IPS-NIHi7 (cell line): Measurements from ENCODE around the gene KCNMA1.

Experiments
- DNase-seq: peaks from one replicate; pipeline ENCODE4 v3.0.0; 2012; ENCODE audit warnings: mixed read lengths; ENCODE audit errors: extremely low spot score

The KCNMA1 gene

DNA sequence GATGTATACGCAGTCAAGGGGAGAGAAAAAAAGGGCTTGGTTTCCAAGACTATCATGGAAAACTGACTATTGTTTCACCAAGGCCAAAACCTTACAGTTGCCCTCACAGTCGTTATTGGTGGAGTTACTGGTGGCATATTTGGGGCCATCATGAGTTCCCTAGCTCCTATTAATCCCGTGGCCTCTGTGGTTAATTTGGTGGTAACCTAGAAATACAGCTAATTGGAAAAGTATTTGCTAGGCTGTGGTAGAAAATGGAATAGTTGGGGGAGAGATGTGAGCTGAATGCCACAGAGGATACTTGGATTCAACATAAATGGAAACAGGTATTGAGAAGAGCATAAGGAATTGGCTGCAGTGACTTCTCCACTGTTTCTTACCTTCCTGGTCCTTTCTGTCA, 450.7 kb downstream of the KCNMA1 start:
- DNase-seq: no peak

DNA sequence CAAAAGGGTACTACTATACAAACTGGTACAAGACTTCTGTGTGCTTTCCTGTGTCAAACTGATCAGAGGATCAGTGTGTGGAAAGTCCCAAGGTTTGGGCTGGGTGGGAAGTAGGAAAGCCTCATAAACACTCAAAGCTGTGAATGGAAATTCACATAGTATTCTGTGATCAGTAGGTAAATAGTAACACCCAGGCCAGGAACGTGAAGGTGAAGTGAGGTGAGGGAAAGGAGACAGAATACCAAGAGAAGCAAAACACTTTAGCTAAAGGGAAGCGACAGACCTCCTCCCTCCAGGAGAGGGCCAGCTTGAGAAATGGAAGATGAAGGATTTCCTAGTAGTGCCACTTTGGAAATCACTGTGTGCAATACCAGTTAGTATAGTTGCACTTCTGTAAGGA, 451.9 kb downstream of the KCNMA1 start:
- no peak for DNase-seq

DNA sequence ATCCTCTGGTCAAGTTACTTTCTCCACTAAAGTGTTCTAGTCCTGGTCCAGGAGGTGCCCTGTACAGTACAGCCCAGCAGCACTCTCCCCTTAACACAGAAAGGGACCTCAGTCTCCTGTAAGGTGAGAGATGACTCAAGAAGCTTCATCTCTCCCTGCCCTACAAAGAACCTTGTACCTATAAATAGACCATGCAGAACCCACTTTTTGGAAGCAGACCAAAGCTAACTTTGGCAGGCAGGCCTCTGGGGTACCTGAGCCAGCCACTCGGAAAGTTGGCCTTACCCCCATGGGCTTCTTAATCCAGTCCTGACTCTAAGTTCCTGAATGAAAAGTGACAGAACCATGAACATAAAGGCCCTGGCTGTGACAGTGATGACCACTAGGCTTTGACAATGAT, 454.8 kb downstream of the KCNMA1 start:
- DNase-seq: no peak

DNA sequence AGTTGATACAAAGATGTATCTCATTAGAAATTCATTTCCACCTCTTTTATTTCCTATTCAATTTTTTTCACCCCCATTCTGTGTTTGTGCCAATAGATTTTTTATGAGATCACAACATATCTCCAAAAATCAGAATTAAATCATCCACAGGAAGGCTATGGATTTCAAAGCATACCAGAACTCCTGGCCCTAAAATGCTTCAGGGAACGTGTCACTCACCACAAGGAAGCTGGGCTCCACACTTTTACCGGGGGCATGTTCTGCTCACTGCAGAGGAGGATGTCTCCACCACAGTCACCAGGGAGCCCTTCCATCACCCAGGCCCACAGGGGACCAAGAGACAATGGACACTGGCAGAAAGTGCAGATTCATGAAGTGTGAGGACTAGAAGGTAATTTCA, 456.8 kb downstream of the KCNMA1 start:
- DNase-seq: no peak

DNA sequence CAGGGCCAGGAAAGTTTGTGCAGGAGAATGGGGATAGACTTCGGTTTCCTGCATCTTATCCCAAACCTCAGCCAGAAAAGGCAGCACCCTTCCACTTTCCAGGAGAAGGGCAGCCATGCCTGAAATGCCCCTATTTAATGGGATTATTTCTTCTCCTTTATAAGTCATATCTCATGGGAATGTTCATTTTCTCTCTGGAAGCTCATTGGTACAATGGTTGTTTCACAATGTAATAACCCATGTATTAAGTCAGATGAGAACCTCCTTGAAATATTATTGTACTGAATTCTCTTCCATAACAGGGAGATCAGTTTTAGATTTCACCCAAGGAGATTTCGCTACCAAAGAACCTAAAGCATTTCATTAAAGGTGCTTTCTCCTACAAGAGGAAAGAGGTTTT, 457.5 kb downstream of the KCNMA1 start:
- no peak for DNase-seq

DNA sequence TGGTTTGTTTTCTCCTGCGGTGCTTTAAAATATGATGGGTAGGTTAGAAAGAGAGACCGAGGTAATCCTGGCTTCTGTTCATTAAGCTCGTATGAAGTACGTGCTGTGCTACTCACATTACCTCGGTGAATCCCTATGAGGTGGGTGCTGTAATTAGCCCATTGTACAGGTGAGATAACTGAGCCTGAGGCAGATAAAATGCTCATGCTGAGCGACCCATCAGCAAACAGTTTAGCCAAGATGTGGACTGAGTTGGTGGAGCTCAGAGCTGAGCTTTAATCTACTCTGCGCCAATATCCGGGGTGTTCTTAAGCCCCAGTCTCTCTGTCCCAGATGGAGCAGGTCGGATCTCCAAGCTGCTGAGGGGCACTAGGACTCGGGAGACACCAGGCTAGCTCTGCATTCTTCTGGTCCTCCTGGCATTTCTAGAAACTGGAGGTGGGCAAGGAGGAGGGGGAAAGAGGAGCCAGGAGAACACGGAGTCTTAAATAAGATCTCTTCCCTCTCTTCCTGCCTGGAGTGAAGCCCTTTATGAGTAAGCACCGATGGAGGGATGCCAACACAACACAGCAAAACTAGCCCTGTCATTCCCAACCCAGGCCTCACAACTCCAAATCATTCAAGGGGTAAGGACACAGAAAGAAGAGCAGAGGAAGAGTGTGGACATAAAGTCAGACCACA, 458.5 kb downstream of the KCNMA1 start:
- DNase-seq: peak; percentile 53

DNA sequence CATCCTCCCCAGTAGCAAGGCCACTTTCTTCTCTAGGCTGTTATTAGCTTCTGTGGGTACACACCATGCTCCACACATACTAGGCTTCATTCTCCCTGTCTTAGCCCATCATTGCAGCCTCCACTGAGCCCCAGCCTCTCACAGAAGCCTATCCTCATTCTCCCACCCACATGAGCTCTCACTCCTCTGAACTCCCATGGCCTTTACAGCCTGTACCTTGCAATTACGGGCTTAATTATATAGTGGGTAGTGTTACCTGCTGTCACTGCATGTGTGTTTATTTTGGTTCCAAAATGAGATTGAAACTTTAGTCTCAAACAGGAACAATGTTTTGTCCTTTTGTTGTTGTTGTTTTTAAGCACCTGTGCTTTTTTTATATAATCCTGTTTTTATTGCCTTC, 460.0 kb downstream of the KCNMA1 start:
- DNase-seq: no peak

DNA sequence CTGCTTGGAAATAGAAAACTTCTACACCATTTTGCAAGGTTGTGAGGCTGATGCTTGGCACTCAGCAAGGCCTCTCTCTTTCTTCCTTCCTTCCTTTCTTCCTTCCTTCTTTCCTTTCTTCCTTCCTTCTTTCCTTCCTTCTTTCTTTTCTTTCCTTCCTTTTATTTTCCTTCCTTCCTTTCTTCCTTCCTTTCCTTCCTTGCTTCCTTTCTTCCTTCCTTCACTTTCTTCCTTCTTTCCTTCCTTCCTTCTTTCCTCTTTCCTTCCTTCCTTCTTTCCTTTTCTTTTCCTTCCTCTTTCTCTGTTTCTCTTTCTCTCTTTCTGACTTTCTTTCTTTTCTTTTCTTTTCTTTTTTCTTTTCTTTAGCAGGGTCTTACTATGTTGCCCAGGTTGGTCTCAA, 460.4 kb downstream of the KCNMA1 start:
- no peak for DNase-seq

DNA sequence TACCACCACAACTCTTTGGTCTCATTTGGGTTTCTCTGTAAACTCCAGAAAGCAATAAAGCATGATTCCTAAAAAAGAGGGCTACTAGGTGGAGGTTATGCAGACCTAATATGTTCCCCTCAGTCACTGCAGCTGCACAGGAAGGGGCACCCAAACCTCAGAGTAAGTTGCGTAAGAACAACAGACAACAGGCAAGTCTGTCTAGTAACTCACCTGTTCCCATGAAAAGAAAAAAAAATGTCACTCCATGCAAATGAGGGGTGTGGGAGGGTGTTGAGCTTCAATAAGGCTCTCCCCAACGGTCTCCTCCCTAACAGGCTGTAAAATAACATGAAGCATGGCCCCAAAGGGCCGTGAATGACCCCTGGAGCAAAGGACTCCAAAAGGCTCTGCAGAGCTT, 461.4 kb downstream of the KCNMA1 start:
- no peak for DNase-seq

DNA sequence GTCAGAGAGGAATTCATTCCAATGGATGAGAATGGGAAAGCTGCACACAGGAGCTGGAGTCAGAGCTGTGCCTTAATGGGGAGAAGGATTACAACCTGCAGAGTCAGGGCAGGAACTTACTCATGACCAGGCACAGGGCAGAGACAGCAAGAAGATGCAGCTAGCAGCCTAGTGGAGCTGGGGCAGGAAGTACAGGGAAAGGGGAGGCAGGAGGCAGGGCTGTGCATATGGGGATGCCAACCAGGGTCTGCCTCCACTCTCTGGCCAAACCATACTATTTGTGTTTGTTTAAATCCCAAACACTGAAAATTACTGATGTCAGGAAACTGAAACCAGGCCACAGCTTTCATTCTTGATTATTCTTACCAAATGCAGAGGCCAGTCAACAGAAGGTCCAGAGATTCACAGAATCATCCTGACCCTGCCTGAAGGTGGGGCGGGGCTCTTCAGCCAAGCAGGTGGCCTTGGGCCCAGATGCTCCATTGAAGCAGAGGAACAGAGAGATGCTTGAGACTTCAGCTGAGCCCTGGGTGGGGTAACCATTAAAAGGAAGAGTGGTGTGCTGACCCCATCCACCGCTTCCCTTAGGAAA, 461.9 kb downstream of the KCNMA1 start:
- no peak for DNase-seq

DNA sequence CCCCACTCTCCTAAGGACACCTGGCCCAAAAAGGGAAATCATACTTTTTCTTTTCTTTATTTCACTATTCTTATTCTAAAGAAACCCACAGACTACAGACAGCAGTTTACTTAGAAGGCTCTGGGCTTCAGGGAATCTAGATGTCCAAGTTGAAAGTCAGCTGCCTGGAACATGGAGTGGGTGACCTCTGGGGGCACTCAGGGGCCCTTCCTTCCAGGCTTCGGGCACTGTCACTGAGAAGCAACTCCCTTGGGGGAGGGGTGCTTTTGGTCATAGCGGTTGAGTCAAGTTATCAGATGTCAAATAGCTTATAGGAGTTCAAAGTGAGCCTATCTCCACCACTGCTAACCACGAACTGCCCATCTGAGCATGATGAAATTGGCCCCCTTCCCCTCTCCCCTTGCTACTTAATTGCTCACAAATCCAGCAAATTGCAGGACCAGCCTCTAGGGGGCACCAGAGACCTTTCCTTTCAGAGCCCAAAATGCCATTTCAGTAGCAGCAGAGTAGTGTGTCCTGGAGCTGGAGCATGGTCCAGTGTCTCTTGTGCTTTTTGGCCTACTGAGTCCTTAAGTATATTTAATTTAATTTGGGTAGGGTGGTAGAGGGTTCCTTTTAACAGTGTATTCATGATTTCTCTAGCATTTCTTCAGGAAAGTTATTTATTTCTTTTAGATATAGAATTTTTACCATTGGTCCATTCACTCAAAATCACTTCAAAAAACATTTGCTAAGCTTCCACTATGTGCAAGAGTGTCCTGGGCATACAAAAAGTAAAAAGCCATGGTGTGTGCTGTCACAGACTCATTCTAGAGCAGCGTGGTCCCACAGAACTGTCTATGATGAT, 463.8 kb downstream of the KCNMA1 start:
- peak; percentile 87 for DNase-seq

DNA sequence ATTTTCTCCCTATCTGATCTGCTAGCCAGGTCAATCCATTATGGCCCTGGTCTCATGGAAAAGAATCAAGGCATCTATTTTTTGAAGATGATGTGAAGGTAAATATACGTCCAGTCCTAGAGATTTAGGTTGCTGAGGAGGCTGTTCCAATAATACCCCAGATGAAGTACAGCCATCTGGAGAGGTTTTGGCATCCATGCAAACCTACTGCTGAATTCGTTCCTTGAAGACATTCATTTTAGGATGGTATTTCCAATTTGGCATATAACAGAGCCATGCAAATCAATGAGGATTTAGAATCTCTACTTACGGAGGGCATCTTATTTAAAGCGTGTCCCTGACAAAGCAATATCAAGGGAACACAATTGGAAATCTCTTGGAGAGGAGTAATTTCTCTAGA, 465.5 kb downstream of the KCNMA1 start:
- no peak for DNase-seq

DNA sequence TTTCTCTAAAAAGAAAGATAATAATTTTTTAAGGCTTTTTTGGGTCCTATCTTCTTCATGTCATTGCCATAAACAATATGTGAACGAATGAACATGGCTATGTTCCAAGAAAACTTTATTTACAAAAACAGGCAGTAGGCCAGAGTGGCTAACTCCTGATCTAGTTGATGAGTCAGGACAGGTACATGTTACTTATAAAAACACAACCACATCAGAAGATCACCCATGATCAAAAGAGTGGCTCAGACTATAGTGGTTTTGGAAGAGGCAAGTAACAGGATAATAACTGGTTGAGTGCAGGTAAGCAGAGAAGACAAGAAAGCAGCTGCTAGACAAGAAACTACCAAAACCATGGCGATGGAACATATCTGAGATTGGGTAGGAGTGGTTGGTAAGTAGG, 468.7 kb downstream of the KCNMA1 start:
- no peak for DNase-seq

DNA sequence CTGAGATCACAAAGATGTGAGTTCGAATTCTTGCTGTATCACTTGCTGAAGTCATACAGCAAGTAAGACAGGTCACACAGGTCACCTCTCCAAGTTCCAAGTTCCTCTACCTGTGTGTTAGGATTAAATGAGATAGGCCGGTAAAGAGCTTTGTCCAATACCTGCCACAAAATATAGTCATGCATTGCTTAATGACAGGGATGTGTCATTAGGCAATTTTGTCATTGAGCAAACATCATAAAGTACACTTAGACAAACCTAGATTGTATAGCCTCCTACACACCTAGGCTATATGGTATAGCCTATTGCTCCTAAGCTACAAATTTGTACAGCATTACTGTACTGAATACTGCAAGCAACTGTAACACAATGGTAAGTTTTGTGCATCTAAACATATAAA, 469.4 kb downstream of the KCNMA1 start:
- DNase-seq: no peak

DNA sequence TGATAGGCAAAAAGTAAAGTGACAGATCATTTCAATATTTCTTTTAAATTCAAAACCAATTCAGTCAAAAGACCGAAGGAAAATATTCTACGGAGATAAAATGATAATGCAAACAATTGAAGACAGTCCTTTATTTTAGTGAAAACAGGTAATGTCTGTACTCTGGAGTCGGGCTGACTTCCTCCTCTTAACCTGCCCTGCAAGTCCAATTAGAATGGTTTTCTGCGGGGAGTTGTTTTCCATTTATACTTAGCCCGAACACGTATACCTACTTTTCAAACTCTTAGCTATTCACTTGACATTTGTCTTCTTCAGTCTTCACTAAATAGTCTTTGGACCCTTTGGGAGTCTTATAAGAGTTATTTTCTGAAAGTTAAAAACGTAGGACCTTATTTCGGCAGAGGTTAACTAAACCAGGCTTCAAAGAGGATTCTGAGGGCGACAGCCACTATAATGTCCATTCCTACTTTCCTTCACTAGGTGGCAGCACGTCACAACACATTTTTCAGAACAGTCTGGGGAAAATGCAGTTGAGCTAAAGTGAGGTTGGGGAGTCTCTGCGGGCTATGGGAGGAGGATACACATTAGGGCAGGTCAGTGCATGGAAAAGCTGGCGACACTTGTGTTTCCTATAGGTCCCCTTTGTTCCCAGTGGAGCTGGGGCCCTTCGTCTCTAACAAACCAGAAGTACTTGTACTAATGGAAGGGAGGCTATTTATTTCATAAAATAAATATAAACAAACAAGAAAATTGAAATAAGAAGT, 472.0 kb downstream of the KCNMA1 start:
- DNase-seq: peak; percentile 71

DNA sequence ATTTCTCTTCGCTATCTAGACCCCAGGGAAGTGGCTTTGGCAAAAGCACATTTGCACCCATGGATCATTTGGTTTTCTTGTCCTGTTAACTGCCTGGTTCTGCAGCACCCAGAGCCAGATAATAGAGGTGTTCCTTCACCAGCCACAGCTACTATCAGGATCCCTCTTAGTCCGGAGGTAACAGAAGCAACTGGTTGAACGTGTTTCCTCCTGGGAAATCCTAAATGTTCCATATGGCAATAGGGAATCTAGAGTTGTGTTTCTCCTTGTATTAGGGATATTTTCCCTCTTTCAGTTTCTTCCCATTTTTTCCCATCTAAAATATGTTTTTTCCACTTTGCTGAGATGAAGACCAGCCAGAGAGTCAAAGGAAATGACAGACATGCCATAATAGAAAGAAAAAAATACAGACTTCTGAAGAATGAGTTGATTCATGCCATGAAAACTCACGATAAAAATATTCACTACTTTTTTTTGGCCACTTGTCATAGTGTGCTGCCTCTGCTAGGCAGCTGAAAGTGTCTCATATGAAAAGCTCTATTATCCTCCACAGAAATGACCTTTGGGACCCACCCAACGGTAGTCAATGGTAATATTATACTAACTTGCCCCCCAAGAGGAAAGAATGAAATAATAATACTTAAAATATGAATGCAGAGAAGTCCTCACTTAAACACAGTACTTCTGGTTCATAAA, 472.8 kb downstream of the KCNMA1 start:
- no peak for DNase-seq

DNA sequence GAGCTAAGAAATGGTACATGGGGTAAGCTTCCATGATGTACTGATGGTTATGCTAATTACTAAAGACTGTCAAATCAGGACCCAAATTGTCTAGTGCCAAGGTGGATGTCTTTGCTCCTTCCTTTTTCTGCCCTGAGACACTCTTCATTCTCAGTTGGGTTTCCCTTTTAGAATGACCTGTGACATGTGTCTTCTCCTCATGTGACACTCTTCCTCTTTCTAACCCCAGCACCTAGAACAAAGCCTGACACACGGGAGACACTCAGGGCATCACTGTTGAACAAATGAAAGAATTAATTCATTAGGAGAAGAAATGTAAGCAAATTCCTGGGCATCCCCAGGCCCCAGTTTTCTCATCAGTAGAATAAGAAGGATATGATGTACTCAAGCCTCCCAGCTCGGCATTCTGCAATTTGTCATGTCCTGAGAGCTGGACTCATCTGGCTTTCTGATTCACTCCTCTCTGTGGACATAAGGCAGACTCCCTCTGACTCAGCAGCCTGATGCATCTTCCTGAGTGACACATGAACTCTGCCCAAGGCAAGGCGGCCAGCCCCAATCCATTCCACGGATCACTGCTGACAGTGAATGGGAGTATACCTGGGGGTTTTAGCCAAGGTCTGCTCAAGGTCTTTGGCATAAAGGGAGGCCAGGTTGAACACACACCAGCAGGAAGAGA, 473.8 kb downstream of the KCNMA1 start:
- no peak for DNase-seq

DNA sequence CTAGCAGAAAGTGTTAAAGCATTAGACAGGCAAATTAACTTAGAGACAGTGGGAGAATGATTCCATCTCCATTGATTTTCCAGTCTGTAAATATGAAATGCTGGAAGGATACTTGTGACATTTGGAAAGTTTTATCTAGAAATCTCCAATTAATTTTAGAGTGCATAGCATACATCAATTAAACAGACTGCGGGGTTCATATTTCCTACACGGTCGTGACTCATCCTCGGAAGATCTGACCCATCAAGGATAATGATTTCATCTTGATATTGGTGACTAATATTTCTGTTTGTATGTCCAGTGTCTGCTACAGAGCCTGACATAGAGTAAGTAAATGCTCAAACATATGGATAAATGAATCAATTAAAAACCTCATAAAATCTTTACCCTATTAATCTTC, 474.9 kb downstream of the KCNMA1 start:
- DNase-seq: no peak

DNA sequence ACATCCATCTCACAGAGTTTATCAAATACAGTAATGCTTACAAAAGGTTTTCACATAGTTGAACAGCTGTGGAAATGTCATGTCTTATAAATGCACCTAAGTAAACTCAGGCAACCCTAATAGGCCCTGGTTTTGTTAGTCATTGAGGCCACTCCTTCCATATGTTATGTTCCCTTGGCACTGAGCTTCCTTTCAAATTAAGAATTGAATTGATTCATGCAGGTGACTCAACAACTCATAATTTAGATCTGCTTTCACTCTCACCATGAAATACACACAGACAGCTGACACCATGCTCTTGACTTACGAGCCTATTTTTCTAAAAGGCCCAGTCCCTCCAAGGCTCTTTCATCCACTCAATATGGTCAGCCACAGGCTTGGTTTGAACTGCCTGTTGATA, 476.9 kb downstream of the KCNMA1 start:
- no peak for DNase-seq

DNA sequence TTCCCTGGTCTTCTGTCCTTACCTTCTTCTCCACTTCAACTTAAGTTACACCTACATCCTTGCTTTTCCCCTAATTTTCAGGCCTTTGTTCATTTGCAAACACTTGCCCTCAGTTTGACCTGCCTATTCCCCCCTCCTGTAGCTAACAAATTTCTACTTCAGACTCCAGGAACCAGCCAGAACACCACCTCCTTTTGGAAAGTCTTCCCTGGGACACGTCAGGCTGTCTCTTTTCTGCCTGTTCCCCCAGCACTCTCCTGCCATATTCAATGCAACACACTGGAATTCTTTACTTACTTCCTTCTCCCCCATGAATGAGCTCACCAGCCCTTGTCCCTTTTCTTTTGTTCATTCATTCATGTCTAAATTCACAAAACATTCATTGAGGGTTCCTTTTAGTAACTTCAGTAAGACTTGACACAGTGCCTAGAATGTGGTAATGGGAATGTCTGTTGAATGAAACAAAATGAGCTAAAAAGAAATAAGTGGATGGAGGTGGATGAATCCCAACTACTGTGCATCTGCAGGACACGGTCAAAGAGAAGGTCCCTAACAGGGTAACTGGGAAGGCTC, 478.0 kb downstream of the KCNMA1 start:
- DNase-seq: no peak

DNA sequence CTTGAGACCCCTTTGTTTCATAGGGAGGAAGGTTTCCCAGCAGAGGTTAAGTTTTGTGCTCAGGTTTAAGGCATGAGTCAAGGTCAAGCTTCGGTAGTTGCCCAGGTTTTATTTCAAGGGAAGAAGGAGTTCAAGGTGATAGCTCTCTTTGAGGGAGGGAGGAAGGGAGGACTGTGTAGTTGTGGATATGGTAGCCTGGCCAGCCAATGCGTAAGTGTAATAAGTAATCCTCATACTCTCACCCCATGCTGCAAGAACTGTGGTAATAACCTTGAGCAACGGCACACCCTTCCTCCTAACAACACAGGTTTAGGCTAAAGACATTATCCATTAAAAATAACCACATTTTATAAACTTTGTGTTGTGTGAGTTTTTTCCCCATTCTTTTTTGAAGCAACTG, 478.9 kb downstream of the KCNMA1 start:
- DNase-seq: no peak
